Measurements from ENCODE around the gene NUTM1. TPM values are rescaled to one million over a fixed set of nuclear protein-coding genes. Genes with fewer than 3 reads are reported as not detected.

The NUTM1 gene
- total RNA-seq, 1 donor from 2014 or later, result not detected

DNA sequence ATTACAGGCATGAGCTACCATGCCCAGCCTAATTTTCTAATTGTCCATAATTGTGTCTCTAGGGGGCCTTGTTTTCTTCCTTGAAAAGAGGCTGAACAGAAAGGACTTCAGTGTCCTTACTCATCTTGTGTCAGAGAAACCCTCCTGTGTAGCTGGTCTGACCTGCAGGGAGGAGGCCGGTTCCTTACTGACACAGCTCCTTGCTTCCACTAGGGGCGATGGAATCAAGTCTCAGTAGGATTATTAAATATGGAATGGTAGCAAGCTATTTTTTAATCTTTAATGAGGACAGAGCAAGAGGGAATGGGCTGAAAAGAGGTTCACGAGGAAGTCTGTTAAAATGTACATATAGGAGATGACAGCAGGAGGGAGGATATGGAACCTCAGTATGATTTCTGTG, 15.3 kb downstream of the NUTM1 start:
- no peaks in the 10 kb centered on the region for H3K9me3 Mint-ChIP-seq
- ChIA-PET CTCF (interaction anchor here (0.8 kb wide), 1 partner anchor 9 kb away, joined by 4 read pairs; the partner anchor contains the start of gene LPCAT4), POLR2A (no interaction called here)
- no peak overlapping the region for H3K27ac Mint-ChIP-seq
- peaks cover 57% of the 10 kb centered on the region for H3K36me3 Mint-ChIP-seq (ENCODE audit: low read depth)
- H3K27me3 Mint-ChIP-seq, result no peaks in the 10 kb centered on the region
- ATAC-seq (ENCODE audit: low read depth), result no peak
- no peak for DNase-seq
- H3K4me1 Mint-ChIP-seq, result peaks cover 2% of the 10 kb centered on the region
- TF ChIP-seq CTCF (IDR thresholded peaks at IDR 0.05), result no peak
- H3K4me3 Mint-ChIP-seq, result no peak overlapping the region
- intact Hi-C loops (cut with micrococcal nuclease), result no loop called here

DNA sequence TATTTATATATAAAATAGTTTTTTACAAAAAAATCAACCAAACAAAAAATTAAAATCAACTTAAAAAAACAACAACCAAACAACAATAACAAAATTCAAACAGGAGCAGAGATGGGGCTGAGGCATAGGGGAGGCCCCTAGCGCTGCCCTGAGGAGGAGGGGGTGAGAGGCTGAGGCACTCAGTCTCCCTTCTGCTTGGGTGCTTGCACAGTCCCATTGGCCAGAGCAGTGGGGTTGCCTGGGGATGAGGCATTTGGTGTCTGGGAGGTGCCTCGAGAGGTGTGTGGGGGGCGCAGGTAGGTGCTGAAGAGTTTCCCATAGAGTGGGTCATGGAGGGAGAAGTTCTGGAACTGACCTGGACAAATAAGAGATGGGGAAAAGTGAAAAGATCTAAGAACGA, 15.8 kb downstream of the NUTM1 start:
- no peak for DNase-seq
- intact Hi-C loops (cut with micrococcal nuclease), result no loop called here
- H3K4me3 Mint-ChIP-seq, result no peak overlapping the region
- POLR2A ChIA-PET, result no interaction called here
- H3K4me1 Mint-ChIP-seq, result peaks cover 2% of the 10 kb centered on the region
- no peak for TF ChIP-seq CTCF (IDR thresholded peaks at IDR 0.05)
- H3K27me3 Mint-ChIP-seq, result no peaks in the 10 kb centered on the region
- peaks cover 57% of the 10 kb centered on the region for H3K36me3 Mint-ChIP-seq (ENCODE audit: low read depth)
- CTCF ChIA-PET, result interaction anchor here (0.8 kb wide), 1 partner anchor 8 kb away, joined by 4 read pairs; the partner anchor contains the start of gene LPCAT4
- no peak for ATAC-seq (ENCODE audit: low read depth)
- no peak overlapping the region for H3K27ac Mint-ChIP-seq
- H3K9me3 Mint-ChIP-seq, result no peaks in the 10 kb centered on the region

- H3K4me1 Mint-ChIP-seq, result peaks cover 2% of the 10 kb centered on the region
- CTCF ChIA-PET, result no interaction called here
- POLR2A ChIA-PET, result interaction anchor here (0.6 kb wide), 1 partner anchor 26 kb away, joined by 4 read pairs; no protein-coding TSS in a partner anchor
Measured at GRCh38 chr15:34359416-34359815, 16.3 kb downstream of the NUTM1 start.

GRCh38 chr15:34360298-34360697, 17.2 kb downstream of the NUTM1 start:
- ChIA-PET POLR2A (no interaction called here), CTCF (no interaction called here)
- no peak for DNase-seq
- Mint-ChIP-seq H3K4me1 (peaks cover 7% of the 10 kb centered on the region), H3K4me3 (no peak overlapping the region), H3K27me3 (no peaks in the 10 kb centered on the region), H3K27ac (no peak overlapping the region), H3K36me3 (ENCODE audit: low read depth) (peaks cover 60% of the 10 kb centered on the region), H3K9me3 (no peaks in the 10 kb centered on the region)
- ATAC-seq (ENCODE audit: low read depth), result no peak
- intact Hi-C loops (cut with micrococcal nuclease), result loop anchor here (10.0 kb wide), 1 partner anchor 625 kb away; the partner anchor contains the start of gene ZNF770
- no peak for TF ChIP-seq CTCF (IDR thresholded peaks at IDR 0.05)

More at GRCh38 chr15:34359416-34359815, 16.3 kb downstream of the NUTM1 start:
- no peak for ATAC-seq (ENCODE audit: low read depth)
- no peak overlapping the region for H3K27ac Mint-ChIP-seq
- no peak overlapping the region for H3K4me3 Mint-ChIP-seq
- H3K9me3 Mint-ChIP-seq, result no peaks in the 10 kb centered on the region
- intact Hi-C loops (cut with micrococcal nuclease), result no loop called here
- TF ChIP-seq CTCF (IDR thresholded peaks at IDR 0.05), result no peak
- no peak for DNase-seq
- no peaks in the 10 kb centered on the region for H3K27me3 Mint-ChIP-seq
- peaks cover 57% of the 10 kb centered on the region for H3K36me3 Mint-ChIP-seq (ENCODE audit: low read depth)

DNA sequence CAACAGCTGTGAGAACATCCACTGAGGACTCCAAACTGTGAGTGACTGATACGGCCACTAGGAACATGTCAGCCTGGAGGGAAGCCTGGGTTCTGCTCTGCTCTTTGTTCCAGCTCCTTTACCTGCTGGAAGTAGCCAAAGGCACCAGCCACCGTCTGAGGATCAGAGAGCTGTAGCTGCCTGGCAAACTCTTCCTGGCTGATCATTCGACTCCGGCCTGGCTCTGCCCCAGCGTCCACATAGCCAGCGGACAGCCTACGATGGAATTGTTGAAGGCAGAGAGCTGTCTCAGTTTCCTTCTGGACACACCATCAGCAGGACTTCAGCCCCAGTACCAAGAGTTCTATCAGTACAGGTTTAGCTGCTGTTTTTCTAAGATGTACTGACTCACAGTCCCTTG, 18.2 kb downstream of the NUTM1 start:
- POLR2A ChIA-PET, result no interaction called here

More for the DNA sequence above, 18.2 kb downstream of the NUTM1 start:
- no peak overlapping the region for H3K27ac Mint-ChIP-seq
- TF ChIP-seq CTCF (IDR thresholded peaks at IDR 0.05), result no peak
- intact Hi-C loops (cut with micrococcal nuclease), result loop anchor here (10.0 kb wide), 1 partner anchor 624 kb away; the partner anchor contains the start of gene ZNF770
- ATAC-seq (ENCODE audit: low read depth) (no peak), DNase-seq (no peak)
- peaks cover 52% of the 10 kb centered on the region for H3K36me3 Mint-ChIP-seq (ENCODE audit: low read depth)
- no peak overlapping the region for H3K4me3 Mint-ChIP-seq
- CTCF ChIA-PET, result no interaction called here
- no peaks in the 10 kb centered on the region for H3K9me3 Mint-ChIP-seq
- H3K4me1 Mint-ChIP-seq, result peaks cover 17% of the 10 kb centered on the region
- no peaks in the 10 kb centered on the region for H3K27me3 Mint-ChIP-seq

Data from activated B cell treated with CpG ODN at 0.5 μM for 24 hours (primary cell).